Stomach (tissue), 9 donors: ENCODE results near the gene TBC1D1. TPM values are rescaled to one million over a fixed set of nuclear protein-coding genes. Genes with fewer than 3 reads are reported as not detected.

Experiments used
- DNase-seq, 2 donors: peaks; one replicate each; pipeline versions ENCODE4 v3.0.0 to v3.0.0-alpha.2; 2013 to 2019
- H3K27ac ChIP-seq, 5 donors: fragments of 200-600 bp in 4 of 5; sonication (generic) in 4 of 5; one replicate each; pipeline ENCODE4 v1.5.1; 2013 to 2019; ENCODE audit warnings: mild to moderate bottlenecking in 1 of 5, moderate library complexity in 1 of 5
- H3K27me3 ChIP-seq, 3 donors: fragments of 200-600 bp; sonication (generic); one replicate each; pipeline ENCODE4 v1.5.1; 2017 to 2019; ENCODE audit warnings: mixed run types in 1 of 3
- H3K36me3 ChIP-seq, 4 donors: fragments of 200-600 bp; sonication (generic); 1 replicate in 3 of 4; 2 replicates in 1 of 4; pipeline ENCODE4 v1.5.1; 2016 to 2019
- H3K4me1 ChIP-seq, 4 donors: fragments of 200-600 bp; sonication (generic); one replicate each; pipeline ENCODE4 v1.5.1; 2016 to 2019
- H3K4me3 ChIP-seq, 4 donors: fragments of 200-600 bp; sonication (generic) in 3 of 4; one replicate each; pipeline ENCODE4 v1.5.1; 2016 to 2019; ENCODE audit warnings: mild to moderate bottlenecking in 1 of 4
- H3K9me3 ChIP-seq, 4 donors: fragments of 200-600 bp; sonication (generic); one replicate each; pipeline ENCODE4 v1.5.1; 2016 to 2019
- CTCF ChIP-seq, 7 experiments: fragments of 450-650 bp in 4 of 7; fragments of 200-600 bp in 3 of 7; sonication (generic) in 3 of 7; IDR thresholded peaks; one replicate each; pipeline ENCODE4 v1.5.1; 2016 to 2019; ENCODE audit warnings: antibody characterized with exemption in 7 of 7, control low read depth in 2 of 7, mild to moderate bottlenecking in 1 of 7
- EP300 ChIP-seq: sonication (generic); formaldehyde crosslinking; IDR thresholded peaks from one replicate; pipeline ENCODE4 v1.6.1; 2017; ENCODE audit warnings: antibody characterized with exemption
- POLR2A ChIP-seq, 4 donors: fragments of 450-650 bp; IDR thresholded peaks; one replicate each; pipeline ENCODE4 v1.6.1; 2016; ENCODE audit warnings: antibody characterized with exemption in 4 of 4, control low read depth in 2 of 4, mild to moderate bottlenecking in 1 of 4, moderate library complexity in 1 of 4
- POLR2AphosphoS5 ChIP-seq, 3 donors: sonication (generic); formaldehyde crosslinking; IDR thresholded peaks; one replicate each; pipeline ENCODE4 v1.6.1; 2016; ENCODE audit warnings: antibody characterized with exemption in 3 of 3
- WGBS, 5 donors: extraction: QIAGEN DNeasy Blood & Tissue Kit in 3 of 5; methylation state at CpG; one replicate each; pipeline versions ENCODE4 v1.1.5 to v1.1.7; 2013 to 2018; 5-methylcytosine and 5-hydroxymethylcytosine counted together
- intact Hi-C: fragments of 100-400 bp; cut with DNase I; formaldehyde crosslinking; loops from one replicate; pipeline ENCODE4 v1.15.1; 2023; ENCODE audit warnings: low total_unique reads
- polyA plus RNA-seq, 3 donors: library from polyadenylated mRNA; stranded (reverse); fragments of 200-250 nt; gene quantifications; one replicate each; pipeline ENCODE4 v1.2.3, GENCODE V29; 2013
- total RNA-seq, 5 donors: library from RNA; depleted of rRNA; stranded (reverse); fragments of >200 nt; gene quantifications; one replicate each; pipeline versions ENCODE4 v1.1.0 to v1.2.3, GENCODE V29; 2014 to 2016
- donor health status: healthy with polysubstance abuse.
- donor health status: Bipolar disorder and iron deficiency.
- donor health status: healthy.

Gene TBC1D1
- total and polyA plus RNA-seq, 8 donors, result 18.8 to 165 (median 49.5) TPM

- H3K27ac ChIP-seq, result peak overlapping the region in 3 of 5 donors; percentile 66 to 80 (median 69)
Measured at GRCh38 chr4:38188136-38188535, 297.3 kb downstream of the TBC1D1 start.

GRCh38 chr4:38188631-38189101 lies 297.8 kb downstream of the TBC1D1 start:
- Histone ChIP-seq H3K27me3 (no peaks in the 10 kb centered on the region), H3K4me1 (peaks cover 6 to 37% (median 19%) of the 10 kb centered on the region in 4 donors), H3K9me3 (no peaks in the 10 kb centered on the region), H3K27ac (peak overlapping the region in 4 of 5 donors; percentile 37 to 80 (median 68)), H3K4me3 (no peak overlapping the region), H3K36me3 (no peaks in the 10 kb centered on the region)
- 51 to 65% (median 61%) methylated on average over 4 to 12 of the region's 12 CpGs for WGBS, 5 donors
- intact Hi-C loops, result loop anchor here (10.0 kb wide), 1 partner anchor 486 kb away; no protein-coding TSS in a partner anchor
- TF ChIP-seq EP300 (no peak), POLR2A (IDR thresholded peaks at IDR 0.05) (no peak), CTCF (IDR thresholded peaks at IDR 0.05) (no peak), POLR2AphosphoS5 (IDR thresholded peaks at IDR 0.05) (no peak)
- peak in 1 of 2 donors; percentile 64 for DNase-seq

More at GRCh38 chr4:38188136-38188535, 297.3 kb downstream of the TBC1D1 start:
- H3K27me3 ChIP-seq, result no peaks in the 10 kb centered on the region
- no peak for DNase-seq
- TF ChIP-seq CTCF (IDR thresholded peaks at IDR 0.05) (no peak), POLR2AphosphoS5 (IDR thresholded peaks at IDR 0.05) (no peak), POLR2A (IDR thresholded peaks at IDR 0.05) (no peak), EP300 (no peak)
- peaks cover 6 to 37% (median 19%) of the 10 kb centered on the region in 4 donors for H3K4me1 ChIP-seq
- WGBS, 5 donors, result 83 to 98% (median 88%) methylated on average over 4 to 9 of the region's 9 CpGs
- no peaks in the 10 kb centered on the region for H3K9me3 ChIP-seq
- H3K4me3 ChIP-seq, result no peak overlapping the region
- no peaks in the 10 kb centered on the region for H3K36me3 ChIP-seq
- intact Hi-C loops, result loop anchor here (10.0 kb wide), 1 partner anchor 487 kb away; no protein-coding TSS in a partner anchor

Other genes with a start within 250 kb of the TBC1D1 start
- gene RELL1, start 204.7 kb upstream of the TBC1D1 start, total RNA-seq, result 100 to 1,000 TPM in 1 of 5 donors, 10 to 100 TPM in 3, 1 to 10 TPM in 1; 2.9 to 113 (median 92.5) TPM
- gene RELL1, start 204.7 kb upstream of the TBC1D1 start, polyA plus RNA-seq, result 1 to 10 TPM; 1.3 to 8.3 (median 2.4) TPM
- gene PGM2, start 64.4 kb upstream of the TBC1D1 start, total RNA-seq, result 10 to 100 TPM in 4 of 5 donors, 1 to 10 TPM in 1; 8.7 to 53.1 (median 14.0) TPM
- gene PGM2, start 64.4 kb upstream of the TBC1D1 start, polyA plus RNA-seq, result 10 to 100 TPM in 1 of 3 donors, 1 to 10 TPM in 2; 7.4 to 16.8 (median 8.7) TPM
- 1 to 10 TPM in 2 of 5 donors, not detected in 3; 1.8 to 2.9 TPM for gene PTTG2, start 69.3 kb downstream of the TBC1D1 start, total RNA-seq
- gene PTTG2, start 69.3 kb downstream of the TBC1D1 start, polyA plus RNA-seq, result not detected